ENCODE data around the gene ANKS6. TPM values are rescaled to one million over a fixed set of nuclear protein-coding genes. Genes with fewer than 3 reads are reported as not detected.

ANKS6 gene
- total RNA-seq, 3 donors from 2014 or later (not counting 1 experiment from before 2014, with no cell fraction given), result 8.1 to 12.6 (median 10.5) TPM

- DNase-seq, result no peak
- no peaks in the 10 kb centered on the region for H3K4me1 ChIP-seq (ENCODE audit: control insufficient read depth, insufficient read depth, low read length)
- no peaks in the 10 kb centered on the region for H3K4me1 Mint-ChIP-seq
- H3K36me3 Mint-ChIP-seq, result peaks cover 8% of the 10 kb centered on the region
- H3K27ac ChIP-seq (ENCODE audit: low read length), result no peak overlapping the region
- H3K4me3 Mint-ChIP-seq, result no peak overlapping the region
- no peaks in the 10 kb centered on the region for H3K36me3 ChIP-seq (ENCODE audit: control insufficient read depth, insufficient read depth, low read length)
- H3K4me3 ChIP-seq (ENCODE audit: low read length), result no peak overlapping the region
- H3K27ac Mint-ChIP-seq, result no peak overlapping the region
- no peaks in the 10 kb centered on the region for H3K9me3 ChIP-seq (ENCODE audit: control insufficient read depth, insufficient read depth, low read length)
- no peak for ATAC-seq
- H3K27me3 ChIP-seq (ENCODE audit: control insufficient read depth, insufficient read depth, low read length), result no peaks in the 10 kb centered on the region
- TF ChIP-seq CTCF (IDR thresholded peaks at IDR 0.05), result no peak
- intact Hi-C loops (cut with micrococcal nuclease), result no loop called here
- no peaks in the 10 kb centered on the region for H3K27me3 Mint-ChIP-seq (ENCODE audit: low read depth in 2 of 2)
- H3K9me3 Mint-ChIP-seq, result no peaks in the 10 kb centered on the region
- 92% methylated on average over 3 of the region's 4 CpGs for WGBS (ENCODE audit: insufficient coverage)
These were observed 39.9 kb upstream of the ANKS6 start for GRCh38 chr9:98836206-98836605.

- DNase-seq (no peak), ATAC-seq (no peak)
- no peak overlapping the region for H3K4me3 ChIP-seq (ENCODE audit: low read length)
- no peaks in the 10 kb centered on the region for H3K9me3 ChIP-seq (ENCODE audit: control insufficient read depth, insufficient read depth, low read length)
- intact Hi-C loops (cut with micrococcal nuclease), result no loop called here
- no peak for TF ChIP-seq CTCF (IDR thresholded peaks at IDR 0.05)
- no peak overlapping the region for H3K27ac ChIP-seq (ENCODE audit: low read length)
- WGBS (ENCODE audit: insufficient coverage), result 95% methylated on average over 9 of the region's 9 CpGs
- H3K27me3 ChIP-seq (ENCODE audit: control insufficient read depth, insufficient read depth, low read length), result no peaks in the 10 kb centered on the region
- Mint-ChIP-seq H3K4me3 (no peak overlapping the region), H3K27me3 (ENCODE audit: low read depth in 2 of 2) (no peaks in the 10 kb centered on the region), H3K4me1 (no peaks in the 10 kb centered on the region), H3K27ac (no peak overlapping the region), H3K36me3 (peaks cover 8% of the 10 kb centered on the region), H3K9me3 (no peaks in the 10 kb centered on the region)
- no peaks in the 10 kb centered on the region for H3K36me3 ChIP-seq (ENCODE audit: control insufficient read depth, insufficient read depth, low read length)
- H3K4me1 ChIP-seq (ENCODE audit: control insufficient read depth, insufficient read depth, low read length), result no peaks in the 10 kb centered on the region
These were observed 38.0 kb upstream of the ANKS6 start for GRCh38 chr9:98834386-98834785.

- no peak overlapping the region for H3K27ac Mint-ChIP-seq
- no peaks in the 10 kb centered on the region for H3K9me3 Mint-ChIP-seq
- H3K9me3 ChIP-seq (ENCODE audit: control insufficient read depth, insufficient read depth, low read length), result no peaks in the 10 kb centered on the region
- H3K36me3 ChIP-seq (ENCODE audit: control insufficient read depth, insufficient read depth, low read length), result no peaks in the 10 kb centered on the region
- intact Hi-C loops (cut with micrococcal nuclease), result no loop called here
- 97% methylated on average over 9 of the region's 9 CpGs for WGBS (ENCODE audit: insufficient coverage)
- H3K4me3 ChIP-seq (ENCODE audit: low read length), result no peak overlapping the region
- DNase-seq, result no peak
- H3K27me3 ChIP-seq (ENCODE audit: control insufficient read depth, insufficient read depth, low read length), result no peaks in the 10 kb centered on the region
- peaks cover 8% of the 10 kb centered on the region for H3K36me3 Mint-ChIP-seq
- H3K27me3 Mint-ChIP-seq (ENCODE audit: low read depth in 2 of 2), result no peaks in the 10 kb centered on the region
- no peak for ATAC-seq
- H3K4me1 Mint-ChIP-seq, result no peaks in the 10 kb centered on the region
- TF ChIP-seq CTCF (IDR thresholded peaks at IDR 0.05), result no peak
- H3K4me3 Mint-ChIP-seq, result no peak overlapping the region
- H3K4me1 ChIP-seq (ENCODE audit: control insufficient read depth, insufficient read depth, low read length), result no peaks in the 10 kb centered on the region
- H3K27ac ChIP-seq (ENCODE audit: low read length), result no peak overlapping the region
These were observed 37.0 kb upstream of the ANKS6 start for GRCh38 chr9:98833090-98833956.

- no peaks in the 10 kb centered on the region for H3K36me3 ChIP-seq (ENCODE audit: control insufficient read depth, insufficient read depth, low read length)
- H3K27ac ChIP-seq (ENCODE audit: low read length), result no peak overlapping the region
- H3K4me3 Mint-ChIP-seq, result no peak overlapping the region
- no peak for ATAC-seq
- no peak overlapping the region for H3K27ac Mint-ChIP-seq
- H3K4me1 Mint-ChIP-seq, result no peaks in the 10 kb centered on the region
- H3K4me1 ChIP-seq (ENCODE audit: control insufficient read depth, insufficient read depth, low read length), result no peaks in the 10 kb centered on the region
- intact Hi-C loops (cut with micrococcal nuclease), result no loop called here
- H3K4me3 ChIP-seq (ENCODE audit: low read length), result no peak overlapping the region
- H3K27me3 ChIP-seq (ENCODE audit: control insufficient read depth, insufficient read depth, low read length), result no peaks in the 10 kb centered on the region
- TF ChIP-seq CTCF (IDR thresholded peaks at IDR 0.05), result no peak
- no peaks in the 10 kb centered on the region for H3K9me3 ChIP-seq (ENCODE audit: control insufficient read depth, insufficient read depth, low read length)
- no peak for DNase-seq
- H3K36me3 Mint-ChIP-seq, result peaks cover 8% of the 10 kb centered on the region
- H3K27me3 Mint-ChIP-seq (ENCODE audit: low read depth in 2 of 2), result no peaks in the 10 kb centered on the region
- WGBS (ENCODE audit: insufficient coverage), result 100% methylated on average over 1 of the region's 1 CpG
- no peaks in the 10 kb centered on the region for H3K9me3 Mint-ChIP-seq
These were observed 36.4 kb upstream of the ANKS6 start for GRCh38 chr9:98832768-98833089.

All from natural killer cell (primary cell).